ENCODE measurements around the gene XYLT1.

XYLT1 gene

GRCh38 chr16:17459903-17460521 lies 10.7 kb downstream of the XYLT1 start:
- H3K27ac ChIP-seq: no peak overlapping the region
- no peak overlapping the region for H3K4me3 ChIP-seq
- TF ChIP-seq, protein P1, sequence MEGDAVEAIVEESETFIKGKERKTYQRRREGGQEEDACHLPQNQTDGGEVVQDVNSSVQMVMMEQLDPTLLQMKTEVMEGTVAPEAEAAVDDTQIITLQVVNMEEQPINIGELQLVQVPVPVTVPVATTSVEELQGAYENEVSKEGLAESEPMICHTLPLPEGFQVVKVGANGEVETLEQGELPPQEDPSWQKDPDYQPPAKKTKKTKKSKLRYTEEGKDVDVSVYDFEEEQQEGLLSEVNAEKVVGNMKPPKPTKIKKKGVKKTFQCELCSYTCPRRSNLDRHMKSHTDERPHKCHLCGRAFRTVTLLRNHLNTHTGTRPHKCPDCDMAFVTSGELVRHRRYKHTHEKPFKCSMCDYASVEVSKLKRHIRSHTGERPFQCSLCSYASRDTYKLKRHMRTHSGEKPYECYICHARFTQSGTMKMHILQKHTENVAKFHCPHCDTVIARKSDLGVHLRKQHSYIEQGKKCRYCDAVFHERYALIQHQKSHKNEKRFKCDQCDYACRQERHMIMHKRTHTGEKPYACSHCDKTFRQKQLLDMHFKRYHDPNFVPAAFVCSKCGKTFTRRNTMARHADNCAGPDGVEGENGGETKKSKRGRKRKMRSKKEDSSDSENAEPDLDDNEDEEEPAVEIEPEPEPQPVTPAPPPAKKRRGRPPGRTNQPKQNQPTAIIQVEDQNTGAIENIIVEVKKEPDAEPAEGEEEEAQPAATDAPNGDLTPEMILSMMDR (IDR thresholded peaks at IDR 0.05): no peak
- no peak for DNase-seq (ENCODE audit: low spot score)

DNA sequence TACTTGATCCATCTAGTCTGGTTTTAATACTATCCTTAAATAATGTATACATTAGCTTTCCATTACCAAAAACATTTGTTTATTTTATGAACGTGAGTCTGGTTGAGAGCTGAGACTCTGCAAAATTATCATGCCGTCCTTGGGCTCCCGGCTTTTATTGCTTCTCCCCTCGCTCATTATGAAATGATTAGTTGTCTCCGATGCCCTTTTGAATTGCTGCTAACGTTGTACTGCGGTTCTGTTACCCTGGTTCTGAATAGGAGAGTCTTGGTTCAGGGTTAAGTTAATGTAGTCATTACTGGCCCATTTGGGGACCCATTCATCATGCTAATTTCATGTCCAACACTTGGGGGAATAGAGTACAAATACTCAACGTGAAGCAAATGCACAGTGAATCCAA lies 12.8 kb downstream of the XYLT1 start:
- Histone ChIP-seq H3K4me3 (no peak overlapping the region), H3K27ac (no peak overlapping the region)
- TF ChIP-seq, protein P1 (IDR thresholded peaks at IDR 0.05): no peak
- no peak for DNase-seq (ENCODE audit: low spot score)

DNA sequence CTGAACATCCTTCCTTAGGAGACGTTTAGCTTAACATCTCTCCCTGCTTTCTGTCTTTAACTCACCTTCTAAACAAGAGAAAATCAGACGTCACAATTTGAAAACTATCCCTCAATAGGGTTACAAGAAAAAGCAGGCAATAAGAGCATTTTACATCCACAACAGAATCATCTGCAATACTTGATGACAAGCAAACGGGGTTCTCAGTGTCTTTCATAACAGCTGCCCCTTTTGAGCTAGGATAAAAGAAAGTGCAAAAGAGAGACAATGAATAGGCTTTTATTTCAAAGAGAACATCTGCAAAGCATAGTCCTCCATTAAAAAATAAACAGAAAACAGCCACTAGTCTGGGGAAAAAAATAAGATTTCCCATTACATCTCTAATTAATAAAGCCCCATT lies 13.2 kb downstream of the XYLT1 start:
- DNase-seq (ENCODE audit: low spot score): no peak
- H3K27ac ChIP-seq: no peak overlapping the region
- no peak overlapping the region for H3K4me3 ChIP-seq
- TF ChIP-seq, protein P1 (IDR thresholded peaks at IDR 0.05): no peak

- TF ChIP-seq, protein P1 (IDR thresholded peaks at IDR 0.05): no peak
- DNase-seq (ENCODE audit: low spot score): no peak
- Histone ChIP-seq H3K4me3 (no peak overlapping the region), H3K27ac (no peak overlapping the region)
Observed at GRCh38 chr16:17454162-17454730, 16.5 kb downstream of the XYLT1 start.

DNA sequence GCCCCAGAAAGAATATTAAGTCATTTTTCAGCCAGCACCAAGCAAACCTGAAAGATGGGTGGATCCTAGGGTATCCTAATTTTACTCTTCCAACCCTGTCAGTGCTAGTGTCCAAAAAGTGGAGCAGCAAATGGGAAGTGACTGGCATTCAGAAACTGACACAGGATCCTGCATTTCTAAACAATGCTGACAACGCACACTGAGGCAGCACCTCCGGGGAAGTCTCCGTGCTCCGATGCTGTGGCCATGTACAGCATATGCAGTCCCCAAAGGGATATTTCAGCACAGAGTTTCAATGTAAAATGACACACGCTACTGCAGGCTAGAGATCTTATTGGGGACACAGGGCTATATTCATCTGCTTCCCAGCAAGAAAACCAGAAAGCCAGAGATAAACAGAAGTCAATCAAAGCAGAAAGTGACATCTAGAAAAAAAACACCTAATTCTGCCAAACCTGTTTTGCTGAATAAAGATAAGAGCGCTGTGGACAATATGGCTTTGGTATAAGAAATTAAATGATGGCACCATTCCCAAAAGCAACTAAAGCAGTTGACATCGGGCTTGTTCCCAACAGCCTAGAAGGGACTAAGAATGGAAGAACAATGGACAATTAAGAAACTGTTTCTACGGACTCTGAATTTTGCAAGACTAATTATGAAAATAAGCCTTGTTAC lies 17.3 kb downstream of the XYLT1 start:
- Histone ChIP-seq H3K27ac (no peak overlapping the region), H3K4me3 (no peak overlapping the region)
- TF ChIP-seq, protein P1 (IDR thresholded peaks at IDR 0.05): no peak
- no peak for DNase-seq (ENCODE audit: low spot score)

GRCh38 chr16:17452922-17453321 lies 17.8 kb downstream of the XYLT1 start:
- TF ChIP-seq, protein P1 (IDR thresholded peaks at IDR 0.05): no peak
- Histone ChIP-seq H3K27ac (no peak overlapping the region), H3K4me3 (no peak overlapping the region)
- no peak for DNase-seq (ENCODE audit: low spot score)

- TF ChIP-seq, protein P1 (IDR thresholded peaks at IDR 0.05): no peak
- no peak for DNase-seq (ENCODE audit: low spot score)
- Histone ChIP-seq H3K4me3 (no peak overlapping the region), H3K27ac (no peak overlapping the region)
Observed at GRCh38 chr16:17451843-17452242, 18.9 kb downstream of the XYLT1 start.
